Transverse colon (tissue), 3 donors: ENCODE data around the gene PIK3CD.

Experiments
- POLR2A ChIP-seq: fragments of 450-650 bp; IDR thresholded peaks from one replicate; pipeline ENCODE4 v1.6.1; 2016; ENCODE audit warnings: antibody characterized with exemption, mild to moderate bottlenecking, moderate library complexity
- TF ChIP-seq, protein P1 (sequence below), 5 experiments: fragments of 200-600 bp in 3 of 5; fragments of 450-650 bp in 2 of 5; sonication (generic) in 3 of 5; IDR thresholded peaks; 1 replicate in 2 of 5; 2 replicates in 3 of 5; pipeline ENCODE4 v1.5.1; 2016 to 2017; ENCODE audit warnings: antibody characterized with exemption in 5 of 5, inconsistent platforms in 3 of 5, mild to moderate bottlenecking in 2 of 5, moderate library complexity in 1 of 5

GRCh38 chr1:9607352-9607751, 44.2 kb upstream of the PIK3CD start:
- no peak for TF ChIP-seq POLR2A
- TF ChIP-seq, protein P1, sequence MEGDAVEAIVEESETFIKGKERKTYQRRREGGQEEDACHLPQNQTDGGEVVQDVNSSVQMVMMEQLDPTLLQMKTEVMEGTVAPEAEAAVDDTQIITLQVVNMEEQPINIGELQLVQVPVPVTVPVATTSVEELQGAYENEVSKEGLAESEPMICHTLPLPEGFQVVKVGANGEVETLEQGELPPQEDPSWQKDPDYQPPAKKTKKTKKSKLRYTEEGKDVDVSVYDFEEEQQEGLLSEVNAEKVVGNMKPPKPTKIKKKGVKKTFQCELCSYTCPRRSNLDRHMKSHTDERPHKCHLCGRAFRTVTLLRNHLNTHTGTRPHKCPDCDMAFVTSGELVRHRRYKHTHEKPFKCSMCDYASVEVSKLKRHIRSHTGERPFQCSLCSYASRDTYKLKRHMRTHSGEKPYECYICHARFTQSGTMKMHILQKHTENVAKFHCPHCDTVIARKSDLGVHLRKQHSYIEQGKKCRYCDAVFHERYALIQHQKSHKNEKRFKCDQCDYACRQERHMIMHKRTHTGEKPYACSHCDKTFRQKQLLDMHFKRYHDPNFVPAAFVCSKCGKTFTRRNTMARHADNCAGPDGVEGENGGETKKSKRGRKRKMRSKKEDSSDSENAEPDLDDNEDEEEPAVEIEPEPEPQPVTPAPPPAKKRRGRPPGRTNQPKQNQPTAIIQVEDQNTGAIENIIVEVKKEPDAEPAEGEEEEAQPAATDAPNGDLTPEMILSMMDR (IDR thresholded peaks at IDR 0.05) = no peak
